Suprapubic skin (tissue), 4 donors: ENCODE data around the gene GRAMD1A. TPM values are rescaled to one million over a fixed set of nuclear protein-coding genes. Genes with fewer than 3 reads are reported as not detected.
"Not testable (repeated sequence)": the region's sequence is repeated elsewhere in the genome, so short reads cannot be mapped to it uniquely, and the experiment has no call there.

Experiments
- DNase-seq, 2 donors: peaks; one replicate each; pipeline ENCODE4 v3.0.0-alpha.2; 2019; ENCODE audit warnings: low spot score in 2 of 2
- H3K27ac ChIP-seq: fragments of 200-600 bp; sonication (generic); one replicate; pipeline ENCODE4 v1.5.1; 2019
- H3K27me3 ChIP-seq: fragments of 200-600 bp; sonication (generic); one replicate; pipeline ENCODE4 v1.5.1; 2019
- H3K36me3 ChIP-seq: fragments of 200-600 bp; sonication (generic); one replicate; pipeline ENCODE4 v1.5.1; 2019
- H3K4me1 ChIP-seq: fragments of 200-600 bp; sonication (generic); one replicate; pipeline ENCODE4 v1.5.1; 2019
- H3K4me3 ChIP-seq: fragments of 200-600 bp; sonication (generic); one replicate; pipeline ENCODE4 v1.5.1; 2019; ENCODE audit warnings: mild to moderate bottlenecking
- H3K9me3 ChIP-seq: fragments of 200-600 bp; sonication (generic); one replicate; pipeline ENCODE4 v1.5.1; 2019
- CTCF ChIP-seq, 2 donors: fragments of 200-600 bp in 1 of 2; fragments of 450-650 bp in 1 of 2; sonication (generic) in 1 of 2; IDR thresholded peaks; one replicate each; pipeline ENCODE4 v1.5.1; 2016 to 2019; ENCODE audit warnings: antibody characterized with exemption in 2 of 2, mild to moderate bottlenecking in 1 of 2, moderate library complexity in 1 of 2
- EP300 ChIP-seq: sonication (generic); formaldehyde crosslinking; IDR thresholded peaks from one replicate; pipeline ENCODE4 v1.6.1; 2017; ENCODE audit warnings: antibody characterized with exemption
- POLR2A ChIP-seq, 2 donors: fragments of 450-650 bp; IDR thresholded peaks; one replicate each; pipeline ENCODE4 v1.6.1; 2017; ENCODE audit warnings: antibody characterized with exemption in 2 of 2, mild to moderate bottlenecking in 2 of 2, moderate library complexity in 2 of 2
- POLR2AphosphoS5 ChIP-seq, 3 donors: sonication (generic); formaldehyde crosslinking; IDR thresholded peaks; one replicate each; pipeline ENCODE4 v1.6.1; 2017; ENCODE audit warnings: antibody characterized with exemption in 3 of 3
- WGBS: methylation state at CpG from one replicate; pipeline ENCODE4 v1.1.5; 2018; 5-methylcytosine and 5-hydroxymethylcytosine counted together
- total RNA-seq, 4 donors: library from RNA; depleted of rRNA; stranded (reverse); fragments of >200 nt; gene quantifications; one replicate each; pipeline ENCODE4 v1.1.0, GENCODE V29; 2016

The GRAMD1A gene
- total RNA-seq, 4 donors from 2014 or later = 16.3 to 38.7 (median 20.8) TPM

GRCh38 chr19:35026418-35026817, 26.3 kb downstream of the GRAMD1A start:
- Histone ChIP-seq H3K4me3 (no peak overlapping the region), H3K27me3 (no peaks in the 10 kb centered on the region), H3K36me3 (peaks cover 64% of the 10 kb centered on the region), H3K27ac (no peak overlapping the region), H3K9me3 (no peaks in the 10 kb centered on the region), H3K4me1 (peaks cover 17% of the 10 kb centered on the region)
- DNase-seq = no peak
- TF ChIP-seq CTCF (IDR thresholded peaks at IDR 0.05) (no peak), POLR2A (IDR thresholded peaks at IDR 0.05) (no peak), POLR2AphosphoS5 (IDR thresholded peaks at IDR 0.05) (no peak), EP300 (no peak)
- WGBS = 90% methylated on average over 2 of the region's 6 CpGs

- peaks cover 19% of the 10 kb centered on the region for H3K4me1 ChIP-seq
- H3K36me3 ChIP-seq = peaks cover 58% of the 10 kb centered on the region
- no peak for TF ChIP-seq EP300
- TF ChIP-seq POLR2AphosphoS5 (IDR thresholded peaks at IDR 0.05) = no peak
- TF ChIP-seq POLR2A (IDR thresholded peaks at IDR 0.05) = no peak
- no peak for TF ChIP-seq CTCF (IDR thresholded peaks at IDR 0.05)
- no peaks in the 10 kb centered on the region for H3K27me3 ChIP-seq
- DNase-seq = no peak
- WGBS = 90% methylated on average over 8 of the region's 8 CpGs
- no peak overlapping the region for H3K4me3 ChIP-seq
- no peak overlapping the region for H3K27ac ChIP-seq
- H3K9me3 ChIP-seq = no peaks in the 10 kb centered on the region
Observed at GRCh38 chr19:35027009-35027408, 26.9 kb downstream of the GRAMD1A start.

- no peak for DNase-seq
- no peaks in the 10 kb centered on the region for H3K9me3 ChIP-seq
- H3K4me1 ChIP-seq = peaks cover 19% of the 10 kb centered on the region
- no peak overlapping the region for H3K27ac ChIP-seq
- H3K27me3 ChIP-seq = no peaks in the 10 kb centered on the region
- 85% methylated on average over 6 of the region's 7 CpGs for WGBS
- H3K4me3 ChIP-seq = no peak overlapping the region
- TF ChIP-seq POLR2A (IDR thresholded peaks at IDR 0.05) = no peak
- TF ChIP-seq EP300 = no peak
- no peak for TF ChIP-seq CTCF (IDR thresholded peaks at IDR 0.05)
- no peak for TF ChIP-seq POLR2AphosphoS5 (IDR thresholded peaks at IDR 0.05)
- peaks cover 48% of the 10 kb centered on the region for H3K36me3 ChIP-seq
Observed at GRCh38 chr19:35027851-35028599, 27.9 kb downstream of the GRAMD1A start.

- peaks cover 19% of the 10 kb centered on the region for H3K4me1 ChIP-seq
- not testable (repeated sequence) for H3K27me3 ChIP-seq, DNase-seq, H3K27ac ChIP-seq, H3K9me3 ChIP-seq, H3K4me3 ChIP-seq
- WGBS = 82% methylated on average over 3 of the region's 3 CpGs
- peaks cover 45% of the 10 kb centered on the region for H3K36me3 ChIP-seq
Observed at GRCh38 chr19:35028600-35028885, 28.4 kb downstream of the GRAMD1A start.

- 79% methylated on average over 11 of the region's 11 CpGs for WGBS
- DNase-seq, H3K4me3 ChIP-seq, H3K27ac ChIP-seq, H3K27me3 ChIP-seq, H3K9me3 ChIP-seq: not testable (repeated sequence)
- peaks cover 41% of the 10 kb centered on the region for H3K36me3 ChIP-seq
- H3K4me1 ChIP-seq = peaks cover 19% of the 10 kb centered on the region
Observed at GRCh38 chr19:35029275-35029736, 29.2 kb downstream of the GRAMD1A start.

- DNase-seq = no peak
- peaks cover 19% of the 10 kb centered on the region for H3K4me1 ChIP-seq
- peaks cover 36% of the 10 kb centered on the region for H3K36me3 ChIP-seq
- H3K4me3 ChIP-seq = peak overlapping the region; percentile 70
- TF ChIP-seq POLR2AphosphoS5 (IDR thresholded peaks at IDR 0.05) (no peak), POLR2A (IDR thresholded peaks at IDR 0.05) (no peak), CTCF (IDR thresholded peaks at IDR 0.05) (no peak), EP300 (no peak)
- WGBS = 18% methylated on average over 9 of the region's 11 CpGs
- H3K9me3 ChIP-seq = no peaks in the 10 kb centered on the region
- no peaks in the 10 kb centered on the region for H3K27me3 ChIP-seq
- no peak overlapping the region for H3K27ac ChIP-seq
Observed at GRCh38 chr19:35029737-35030256, 29.7 kb downstream of the GRAMD1A start.
